HFFc6 (cell line): ENCODE results near the gene KIAA0040. TPM values are rescaled to one million over a fixed set of nuclear protein-coding genes. Genes with fewer than 3 reads are reported as not detected.

ENCODE experiments used
- DNase-seq: peaks from one replicate; pipeline ENCODE4 v3.0.0-alpha.2; 2018
- H3K27ac Mint-ChIP-seq: 2 replicates; pipeline ENCODE4 v1.8.0; 2020; ENCODE audit warnings: mild to moderate bottlenecking, mixed read lengths
- H3K27me3 Mint-ChIP-seq: 2 replicates; pipeline ENCODE4 v1.8.0; 2021; ENCODE audit warnings: mild to moderate bottlenecking, moderate library complexity, mixed read lengths; ENCODE audit not compliant: insufficient read depth
- H3K36me3 Mint-ChIP-seq: 2 replicates; pipeline ENCODE4 v1.8.0; 2021; ENCODE audit warnings: low read depth, mixed read lengths
- H3K4me1 Mint-ChIP-seq: 2 replicates; pipeline ENCODE4 v1.8.0; 2020; ENCODE audit warnings: low read depth, mixed read lengths
- H3K4me3 Mint-ChIP-seq: 2 replicates; pipeline ENCODE4 v1.8.0; 2020; ENCODE audit warnings: mild to moderate bottlenecking, moderate library complexity, mixed read lengths
- H3K9me3 Mint-ChIP-seq: 2 replicates; pipeline ENCODE4 v1.8.0; 2020; ENCODE audit warnings: mild to moderate bottlenecking, mixed read lengths
- CTCF ChIP-seq: fragments of 200-600 bp; sonication (generic); IDR thresholded peaks from 2 replicates; pipeline ENCODE4 v1.5.0; 2021; ENCODE audit warnings: antibody characterized with exemption, mild to moderate bottlenecking
- total RNA-seq, 6 experiments: library from RNA; stranded (reverse); fragmentation: NEBNext Ultra II Directional; extraction: Animal tissue kit (Norgen Biotek cat#: 25700); gene quantifications; 2 replicates in 1 of 6; 3 replicates in 5 of 6; pipeline ENCODE4 v1.2.3, GENCODE V29; 2021

Gene KIAA0040
- total RNA-seq, 6 experiments from 2014 or later: not detected

DNA sequence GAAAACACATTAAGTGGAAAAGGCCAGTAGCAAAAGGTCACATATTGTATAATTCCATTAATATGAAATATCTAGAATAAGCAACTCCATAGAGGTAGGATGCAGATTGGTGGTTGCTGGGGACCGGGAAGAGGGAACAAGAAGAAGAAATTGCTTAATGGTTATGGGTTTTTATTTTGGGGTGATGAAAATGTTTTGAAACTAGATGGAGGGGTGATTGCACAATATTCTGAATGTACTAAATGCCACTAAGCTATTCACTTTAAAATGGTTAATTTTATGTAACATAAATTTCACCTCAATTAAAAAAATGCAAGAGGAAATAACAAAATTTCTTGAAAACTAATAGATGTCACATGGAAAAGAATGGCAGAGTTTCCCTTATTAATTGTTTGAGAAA is 6.7 kb downstream of the KIAA0040 start:
- no peak overlapping the region for H3K4me3 Mint-ChIP-seq
- no peak for DNase-seq
- H3K27ac Mint-ChIP-seq: no peak overlapping the region
- no peaks in the 10 kb centered on the region for H3K9me3 Mint-ChIP-seq
- no peaks in the 10 kb centered on the region for H3K36me3 Mint-ChIP-seq
- no peak for TF ChIP-seq CTCF
- H3K4me1 Mint-ChIP-seq: no peaks in the 10 kb centered on the region
- H3K27me3 Mint-ChIP-seq: peaks cover 2% of the 10 kb centered on the region; the same call in 1 of the 2 replicates

GRCh38 chr1:175183586-175183985 is 9.0 kb downstream of the KIAA0040 start:
- H3K36me3 Mint-ChIP-seq: no peaks in the 10 kb centered on the region
- H3K4me1 Mint-ChIP-seq: no peaks in the 10 kb centered on the region
- no peak overlapping the region for H3K27ac Mint-ChIP-seq
- DNase-seq: no peak
- TF ChIP-seq CTCF: no peak
- peaks cover 2% of the 10 kb centered on the region; the same call in 1 of the 2 replicates for H3K27me3 Mint-ChIP-seq
- no peaks in the 10 kb centered on the region for H3K9me3 Mint-ChIP-seq
- no peak overlapping the region for H3K4me3 Mint-ChIP-seq

GRCh38 chr1:175182201-175182746 is 10.3 kb downstream of the KIAA0040 start:
- no peak for DNase-seq
- TF ChIP-seq CTCF: no peak
- H3K36me3 Mint-ChIP-seq: no peaks in the 10 kb centered on the region
- no peak overlapping the region for H3K27ac Mint-ChIP-seq
- no peaks in the 10 kb centered on the region for H3K4me1 Mint-ChIP-seq
- no peak overlapping the region for H3K4me3 Mint-ChIP-seq
- peaks cover 2% of the 10 kb centered on the region; the same call in 1 of the 2 replicates for H3K27me3 Mint-ChIP-seq
- H3K9me3 Mint-ChIP-seq: no peaks in the 10 kb centered on the region

- Mint-ChIP-seq H3K27me3 (no peaks in the 10 kb centered on the region; the same call in 1 of the 2 replicates), H3K27ac (no peak overlapping the region), H3K4me3 (no peak overlapping the region), H3K4me1 (no peaks in the 10 kb centered on the region), H3K36me3 (no peaks in the 10 kb centered on the region), H3K9me3 (peaks cover 3% of the 10 kb centered on the region; the same call in 1 of the 2 replicates)
- no peak for DNase-seq
- TF ChIP-seq CTCF: no peak
These were observed 12.6 kb downstream of the KIAA0040 start for GRCh38 chr1:175179837-175180590.

DNA sequence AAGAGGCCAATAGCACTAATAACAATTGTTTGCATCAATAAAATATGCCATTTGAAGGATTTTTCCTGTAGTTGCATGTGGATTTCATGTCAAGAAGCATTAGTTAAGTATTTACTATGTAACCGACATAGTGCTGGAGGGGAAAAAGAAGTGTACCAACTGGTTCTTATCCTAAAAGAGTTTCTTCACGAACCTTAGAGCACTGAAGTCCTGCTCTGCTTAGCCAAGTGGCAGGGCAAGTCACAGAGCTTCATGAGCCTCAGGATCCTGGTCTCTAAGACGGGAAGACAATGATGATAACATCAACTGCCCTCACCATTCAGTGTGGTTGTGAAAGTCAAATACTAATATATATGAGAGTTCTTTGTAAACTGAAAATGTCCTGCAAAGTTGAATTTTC is 14.1 kb downstream of the KIAA0040 start:
- no peak for DNase-seq
- H3K27me3 Mint-ChIP-seq: no peaks in the 10 kb centered on the region; the same call in 1 of the 2 replicates
- H3K36me3 Mint-ChIP-seq: no peaks in the 10 kb centered on the region
- H3K9me3 Mint-ChIP-seq: peaks cover 3% of the 10 kb centered on the region; the same call in 1 of the 2 replicates
- no peaks in the 10 kb centered on the region for H3K4me1 Mint-ChIP-seq
- no peak for TF ChIP-seq CTCF
- no peak overlapping the region for H3K27ac Mint-ChIP-seq
- no peak overlapping the region for H3K4me3 Mint-ChIP-seq
